Measurements from ENCODE around the gene ACOT11. TPM values are rescaled to one million over a fixed set of nuclear protein-coding genes. Genes with fewer than 3 reads are reported as not detected.

Gene ACOT11
- total RNA-seq, 1 donor from 2014 or later: 1.7 TPM

DNA sequence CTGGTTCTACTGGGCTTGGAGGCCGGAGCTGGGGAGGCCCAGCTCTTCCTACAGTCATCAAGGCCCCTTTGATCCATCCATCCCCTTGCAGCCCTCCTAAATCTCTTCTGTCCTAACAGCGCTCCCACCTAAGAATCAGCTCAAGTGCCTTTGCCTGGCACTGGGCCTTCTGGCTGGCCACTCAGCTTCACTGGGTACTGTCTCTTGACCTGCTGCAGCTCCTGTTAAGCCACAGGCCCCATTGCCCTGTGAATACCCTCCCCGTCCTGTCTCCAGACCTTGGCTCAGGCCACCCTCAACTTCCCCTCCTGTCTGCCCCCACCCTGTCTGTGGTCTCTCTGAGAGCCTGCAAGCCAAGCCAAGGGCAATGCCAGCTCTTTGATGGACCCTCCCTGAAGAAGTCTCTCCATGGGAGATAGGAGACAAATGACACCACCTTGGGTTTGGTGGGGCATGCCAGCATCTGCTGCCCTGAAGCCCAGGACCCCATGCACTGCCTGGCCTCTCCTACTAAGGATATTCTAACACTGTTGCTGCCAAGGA, 48.0 kb downstream of the ACOT11 start:
- Mint-ChIP-seq H3K9me3 (ENCODE audit: low read depth) (no peaks in the 10 kb centered on the region), H3K27ac (no peak overlapping the region), H3K4me3 (ENCODE audit: low read depth) (no peak overlapping the region), H3K36me3 (ENCODE audit: insufficient read depth) (no peaks in the 10 kb centered on the region), H3K4me1 (ENCODE audit: low read depth) (no peaks in the 10 kb centered on the region), H3K27me3 (no peaks in the 10 kb centered on the region)
- no peak for DNase-seq (ENCODE audit: low spot score, unreplicated experiment)
- TF ChIP-seq, protein P1, sequence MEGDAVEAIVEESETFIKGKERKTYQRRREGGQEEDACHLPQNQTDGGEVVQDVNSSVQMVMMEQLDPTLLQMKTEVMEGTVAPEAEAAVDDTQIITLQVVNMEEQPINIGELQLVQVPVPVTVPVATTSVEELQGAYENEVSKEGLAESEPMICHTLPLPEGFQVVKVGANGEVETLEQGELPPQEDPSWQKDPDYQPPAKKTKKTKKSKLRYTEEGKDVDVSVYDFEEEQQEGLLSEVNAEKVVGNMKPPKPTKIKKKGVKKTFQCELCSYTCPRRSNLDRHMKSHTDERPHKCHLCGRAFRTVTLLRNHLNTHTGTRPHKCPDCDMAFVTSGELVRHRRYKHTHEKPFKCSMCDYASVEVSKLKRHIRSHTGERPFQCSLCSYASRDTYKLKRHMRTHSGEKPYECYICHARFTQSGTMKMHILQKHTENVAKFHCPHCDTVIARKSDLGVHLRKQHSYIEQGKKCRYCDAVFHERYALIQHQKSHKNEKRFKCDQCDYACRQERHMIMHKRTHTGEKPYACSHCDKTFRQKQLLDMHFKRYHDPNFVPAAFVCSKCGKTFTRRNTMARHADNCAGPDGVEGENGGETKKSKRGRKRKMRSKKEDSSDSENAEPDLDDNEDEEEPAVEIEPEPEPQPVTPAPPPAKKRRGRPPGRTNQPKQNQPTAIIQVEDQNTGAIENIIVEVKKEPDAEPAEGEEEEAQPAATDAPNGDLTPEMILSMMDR (IDR thresholded peaks at IDR 0.05; ENCODE audit: unreplicated experiment): no peak

DNA sequence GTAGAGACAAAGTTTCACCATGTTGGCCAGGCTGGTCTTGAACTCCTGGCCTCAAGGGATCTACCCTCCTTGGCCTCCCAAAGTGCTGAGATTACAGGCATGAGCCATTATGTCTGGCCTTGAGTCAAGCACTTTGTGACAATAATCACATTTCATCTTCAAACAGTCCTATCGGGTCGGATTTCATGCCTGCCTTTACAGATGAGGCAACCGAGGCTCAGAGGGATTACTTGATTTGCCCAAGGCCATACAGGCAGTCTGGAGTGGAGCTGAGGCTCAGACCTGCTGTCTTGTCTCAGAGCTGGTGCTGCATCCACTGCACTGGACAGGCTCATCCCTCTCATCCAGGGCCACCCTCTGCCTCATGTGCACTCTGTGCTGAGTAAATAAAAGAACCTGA, 48.7 kb downstream of the ACOT11 start:
- Mint-ChIP-seq H3K27ac (no peak overlapping the region), H3K36me3 (ENCODE audit: insufficient read depth) (no peaks in the 10 kb centered on the region)

DNA sequence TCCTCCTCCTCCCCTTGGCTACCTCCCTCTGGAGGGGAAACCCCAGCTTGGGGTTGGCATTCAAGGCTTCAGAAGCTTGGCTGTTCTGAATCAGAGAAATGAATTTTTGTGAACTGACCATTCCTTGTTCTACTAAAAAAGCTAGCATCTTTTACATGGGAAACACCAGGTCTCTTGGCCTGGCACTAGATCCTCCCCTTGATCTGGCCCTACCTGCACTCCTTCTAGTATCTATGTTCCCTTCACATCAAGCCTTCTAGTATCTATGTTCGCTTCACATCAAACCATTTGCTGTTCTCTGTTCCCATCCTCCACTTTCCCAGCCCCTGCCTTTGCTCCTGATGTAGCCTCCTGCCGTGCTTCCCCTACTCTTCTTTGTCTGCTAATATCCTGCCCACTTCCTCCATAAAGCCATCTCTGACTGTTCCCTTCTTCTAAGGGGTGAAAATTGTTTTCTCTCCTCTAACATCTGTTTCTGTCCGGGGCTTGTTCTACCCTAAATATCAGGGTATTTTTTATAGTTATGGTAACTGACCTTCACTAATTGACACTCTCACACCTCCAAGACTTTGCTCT, 49.5 kb downstream of the ACOT11 start:
- Mint-ChIP-seq H3K4me1 (ENCODE audit: low read depth) (no peaks in the 10 kb centered on the region), H3K4me3 (ENCODE audit: low read depth) (no peak overlapping the region), H3K36me3 (ENCODE audit: insufficient read depth) (no peaks in the 10 kb centered on the region), H3K9me3 (ENCODE audit: low read depth) (no peaks in the 10 kb centered on the region), H3K27me3 (no peaks in the 10 kb centered on the region), H3K27ac (no peak overlapping the region)
- DNase-seq (ENCODE audit: low spot score, unreplicated experiment): no peak
- TF ChIP-seq, protein P1 (IDR thresholded peaks at IDR 0.05; ENCODE audit: unreplicated experiment): no peak

More for the DNA sequence above, 48.7 kb downstream of the ACOT11 start:
- H3K9me3 Mint-ChIP-seq (ENCODE audit: low read depth): no peaks in the 10 kb centered on the region
- no peak overlapping the region for H3K4me3 Mint-ChIP-seq (ENCODE audit: low read depth)
- no peak for DNase-seq (ENCODE audit: low spot score, unreplicated experiment)
- TF ChIP-seq, protein P1 (IDR thresholded peaks at IDR 0.05; ENCODE audit: unreplicated experiment): no peak
- no peaks in the 10 kb centered on the region for H3K4me1 Mint-ChIP-seq (ENCODE audit: low read depth)
- H3K27me3 Mint-ChIP-seq: no peaks in the 10 kb centered on the region

DNA sequence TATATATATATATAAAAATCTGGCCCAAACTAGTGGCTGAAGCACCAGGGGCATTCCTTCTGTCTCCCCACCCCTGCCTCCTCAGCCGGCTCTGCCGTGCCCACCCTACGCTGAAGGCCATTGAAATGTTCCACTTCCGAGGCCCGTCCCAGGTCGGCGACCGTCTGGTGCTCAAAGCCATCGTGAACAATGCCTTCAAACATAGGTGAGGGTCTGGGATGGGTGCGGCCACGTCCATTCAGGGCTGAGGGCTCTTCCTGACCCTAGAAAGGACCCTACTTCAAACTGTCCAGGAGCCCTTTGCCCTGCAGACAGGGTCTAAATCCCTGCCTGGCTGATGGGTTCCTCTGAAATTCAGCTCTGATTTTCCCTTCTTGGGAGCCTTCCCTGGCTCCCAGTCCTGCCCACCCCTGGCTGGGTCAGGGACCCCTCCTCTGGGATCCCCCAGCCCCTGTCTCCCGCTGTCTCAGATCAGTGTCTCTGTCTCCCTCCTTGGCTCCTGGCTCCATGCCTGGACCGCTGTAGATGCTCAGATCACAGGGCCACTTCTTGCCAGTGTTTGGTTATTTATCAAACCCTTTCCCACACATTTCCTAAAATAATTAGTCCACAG, 51.3 kb downstream of the ACOT11 start:
- no peaks in the 10 kb centered on the region for H3K27me3 Mint-ChIP-seq
- no peak for DNase-seq (ENCODE audit: low spot score, unreplicated experiment)
- H3K36me3 Mint-ChIP-seq (ENCODE audit: insufficient read depth): no peaks in the 10 kb centered on the region
- H3K9me3 Mint-ChIP-seq (ENCODE audit: low read depth): no peaks in the 10 kb centered on the region
- no peak overlapping the region for H3K4me3 Mint-ChIP-seq (ENCODE audit: low read depth)
- H3K27ac Mint-ChIP-seq: no peak overlapping the region
- TF ChIP-seq, protein P1 (IDR thresholded peaks at IDR 0.05; ENCODE audit: unreplicated experiment): no peak
- no peaks in the 10 kb centered on the region for H3K4me1 Mint-ChIP-seq (ENCODE audit: low read depth)

DNA sequence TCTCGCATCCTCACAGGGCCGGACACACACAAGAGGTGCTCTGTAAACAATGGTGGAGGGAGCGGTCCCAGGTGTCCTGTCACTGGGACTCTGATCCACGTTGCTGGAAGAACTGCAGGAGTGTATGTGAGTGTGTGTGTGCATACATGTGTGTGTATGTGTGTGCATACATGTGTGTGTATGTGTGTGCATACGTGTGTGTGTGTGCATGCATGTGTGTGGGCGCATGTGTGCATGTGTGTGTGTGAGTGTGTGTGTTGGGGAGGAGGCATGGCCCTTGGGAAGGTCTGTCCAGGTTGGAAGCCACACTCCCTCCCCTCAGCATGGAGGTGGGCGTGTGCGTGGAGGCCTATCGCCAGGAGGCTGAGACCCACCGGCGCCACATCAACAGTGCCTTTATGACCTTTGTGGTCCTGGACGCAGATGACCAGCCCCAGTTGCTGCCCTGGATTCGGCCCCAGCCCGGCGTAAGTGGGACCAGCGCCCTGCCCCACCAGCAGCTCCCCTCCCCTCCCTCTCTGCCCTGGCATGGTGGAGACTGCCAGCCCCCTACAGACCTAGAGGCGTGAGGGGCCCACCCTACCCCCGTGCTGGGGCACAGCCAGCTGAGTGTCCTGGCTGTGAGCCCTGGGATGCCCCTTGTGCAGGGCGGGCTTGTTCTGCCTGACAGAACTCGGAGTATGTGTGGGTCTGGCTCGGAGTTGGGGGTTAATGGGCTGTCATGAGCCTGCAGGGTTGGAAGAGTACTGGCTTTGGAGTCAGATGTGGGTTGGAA, 53.1 kb downstream of the ACOT11 start:
- Mint-ChIP-seq H3K4me3 (ENCODE audit: low read depth) (no peak overlapping the region), H3K27ac (no peak overlapping the region), H3K9me3 (ENCODE audit: low read depth) (no peaks in the 10 kb centered on the region), H3K4me1 (ENCODE audit: low read depth) (no peaks in the 10 kb centered on the region), H3K36me3 (ENCODE audit: insufficient read depth) (no peaks in the 10 kb centered on the region), H3K27me3 (no peaks in the 10 kb centered on the region)
- TF ChIP-seq, protein P1 (IDR thresholded peaks at IDR 0.05; ENCODE audit: unreplicated experiment): no peak
- no peak for DNase-seq (ENCODE audit: low spot score, unreplicated experiment)

Data from progenitor cell of endocrine pancreas (in vitro differentiated cells).